Neural progenitor cell (in vitro differentiated cells): ENCODE data around the gene IBA57. TPM values are rescaled to one million over a fixed set of nuclear protein-coding genes. Genes with fewer than 3 reads are reported as not detected.

Experiments used
- DNase-seq: peaks from one replicate; pipeline ENCODE4 v3.0.0-alpha.2; 2016; ENCODE audit warnings: low spot score
- H2AFZ ChIP-seq: fragments of 200-600 bp; sonication (generic); replicated peaks from 2 replicates; pipeline ENCODE4 v1.6.1; 2016; ENCODE audit warnings: antibody characterized with exemption
- H3F3A ChIP-seq: fragments of 200-600 bp; sonication (generic); 2 replicates; pipeline ENCODE4 v1.6.1; 2016; ENCODE audit warnings: antibody characterized with exemption, low read depth
- H3K27ac ChIP-seq: fragments of 200-600 bp; sonication (generic); 2 replicates; pipeline ENCODE4 v1.5.1; 2016; ENCODE audit warnings: mild to moderate bottlenecking
- H3K27me3 ChIP-seq: fragments of 200-600 bp; sonication (generic); 2 replicates; pipeline ENCODE4 v1.6.1; 2016; ENCODE audit warnings: mild to moderate bottlenecking, moderate library complexity
- H3K36me3 ChIP-seq: fragments of 200-600 bp; sonication (generic); 2 replicates; pipeline ENCODE4 v1.5.1; 2016
- H3K4me1 ChIP-seq: fragments of 200-600 bp; sonication (generic); 2 replicates; pipeline ENCODE4 v1.6.1; 2016; ENCODE audit warnings: mixed run types
- H3K4me2 ChIP-seq: fragments of 200-600 bp; sonication (generic); 2 replicates; pipeline ENCODE4 v1.6.1; 2016
- H3K4me3 ChIP-seq: fragments of 200-600 bp; sonication (generic); 2 replicates; pipeline ENCODE4 v1.5.1; 2016
- H3K79me2 ChIP-seq: fragments of 200-600 bp; sonication (generic); 2 replicates; pipeline ENCODE4 v1.6.1; 2016; ENCODE audit warnings: low read depth
- H3K9ac ChIP-seq: fragments of 200-600 bp; sonication (generic); 2 replicates; pipeline ENCODE4 v1.6.1; 2016
- H3K9me3 ChIP-seq: fragments of 200-600 bp; sonication (generic); 2 replicates; pipeline ENCODE4 v1.5.1; 2016; ENCODE audit warnings: low read depth
- H4K20me1 ChIP-seq: fragments of 200-600 bp; sonication (generic); 2 replicates; pipeline ENCODE4 v1.6.1; 2016; ENCODE audit warnings: low read depth
- H3K27ac Mint-ChIP-seq: 3 replicates; pipeline ENCODE4 v1.8.0; 2021; ENCODE audit warnings: mixed read lengths
- H3K27me3 Mint-ChIP-seq: 2 replicates; pipeline ENCODE4 v1.8.0; 2022; ENCODE audit warnings: low read depth, mild to moderate bottlenecking, inconsistent platforms, moderate library complexity, mixed read lengths; ENCODE audit not compliant: insufficient read depth
- H3K36me3 Mint-ChIP-seq: 3 replicates; pipeline ENCODE4 v1.8.0; 2021; ENCODE audit warnings: mixed read lengths
- H3K4me1 Mint-ChIP-seq: 3 replicates; pipeline ENCODE4 v1.8.0; 2021; ENCODE audit warnings: mixed read lengths
- H3K4me3 Mint-ChIP-seq: 3 replicates; pipeline ENCODE4 v1.8.0; 2021; ENCODE audit warnings: mild to moderate bottlenecking, moderate library complexity, mixed read lengths
- H3K9me3 Mint-ChIP-seq: 3 replicates; pipeline ENCODE4 v1.8.0; 2020; ENCODE audit warnings: mixed read lengths
- EZH2 ChIP-seq: fragments of 200-600 bp; sonication (generic); IDR thresholded peaks from 2 replicates; pipeline ENCODE4 v1.6.1; 2017; ENCODE audit warnings: antibody characterized with exemption, mild to moderate bottlenecking, moderate library complexity
- EZH2phosphoT487 ChIP-seq: fragments of 200-600 bp; sonication (generic); IDR thresholded peaks from 2 replicates; pipeline ENCODE4 v1.6.1; 2017; ENCODE audit warnings: antibody characterized with exemption
- total RNA-seq: library from RNA; depleted of rRNA; stranded (reverse); fragments of >200 nt; gene quantifications from 2 replicates; pipeline ENCODE4 v1.2.3, GENCODE V29; 2015; ENCODE audit warnings: low replicate concordance
- TF ChIP-seq, protein P1 (sequence below): fragments of 200-600 bp; sonication (generic); IDR thresholded peaks from 2 replicates; pipeline ENCODE4 v1.5.1; 2017; ENCODE audit warnings: antibody characterized with exemption, mild to moderate bottlenecking

IBA57 gene
- total RNA-seq, 1 donor from 2014 or later, result 2.2 TPM

DNA sequence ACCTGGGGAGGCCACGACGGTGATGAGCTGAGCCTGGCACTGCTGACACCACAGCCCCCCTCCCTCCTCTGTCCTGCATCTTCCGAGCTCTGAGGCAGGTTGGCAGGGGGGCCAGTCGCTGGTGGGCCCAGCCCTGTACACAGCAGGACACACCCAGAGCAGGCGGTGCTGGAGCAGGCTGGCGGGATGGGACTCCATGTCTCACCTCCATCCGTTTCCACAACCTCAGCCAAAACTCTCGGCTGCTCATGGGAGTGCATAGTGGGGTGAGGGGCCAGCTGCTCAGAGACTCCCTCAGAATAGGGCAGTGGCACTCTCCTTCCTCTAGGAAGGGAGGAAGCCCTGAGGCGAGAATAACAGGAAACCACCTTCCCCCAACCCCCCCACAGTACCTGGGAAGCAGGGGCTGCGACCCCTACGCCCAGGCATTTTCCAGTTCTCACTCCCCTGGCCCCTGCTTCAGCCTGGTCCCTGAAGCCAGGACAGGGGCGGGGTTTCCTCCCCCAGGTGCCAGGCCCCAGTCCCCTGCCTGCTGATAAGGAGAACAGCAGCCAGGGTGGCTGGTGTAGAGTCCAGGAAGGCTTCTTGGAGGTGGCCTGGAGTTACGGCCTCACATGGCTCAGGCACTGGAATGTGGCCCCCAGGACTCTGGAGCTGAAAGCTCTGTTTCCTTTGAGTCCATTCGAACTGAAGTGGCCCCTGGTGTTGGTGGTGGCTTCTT lies 3.2 kb upstream of the IBA57 start:
- no peaks in the 10 kb centered on the region for H3K36me3 ChIP-seq
- H3K79me2 ChIP-seq, result peaks cover 13% of the 10 kb centered on the region
- TF ChIP-seq EZH2phosphoT487 (no peak), EZH2 (no peak)
- H3K9me3 Mint-ChIP-seq, result no peaks in the 10 kb centered on the region
- no peak overlapping the region for H3K27ac ChIP-seq
- no peaks in the 10 kb centered on the region for H4K20me1 ChIP-seq
- peak overlapping the region; percentile 57 for H3K27ac Mint-ChIP-seq
- no peak overlapping the region for H3K4me3 ChIP-seq
- H3F3A ChIP-seq, result no peaks in the 10 kb centered on the region
- H3K4me3 Mint-ChIP-seq, result no peak overlapping the region
- peaks cover 19% of the 10 kb centered on the region for H3K4me1 Mint-ChIP-seq
- H3K4me1 ChIP-seq, result peaks cover 20% of the 10 kb centered on the region
- H3K27me3 ChIP-seq, result no peaks in the 10 kb centered on the region
- no peak overlapping the region for H2AFZ ChIP-seq
- no peaks in the 10 kb centered on the region for H3K36me3 Mint-ChIP-seq
- no peak overlapping the region for H3K9ac ChIP-seq
- H3K4me2 ChIP-seq, result peak overlapping the region; percentile 50
- H3K9me3 ChIP-seq, result no peaks in the 10 kb centered on the region
- no peak for DNase-seq
- peaks cover 6% of the 10 kb centered on the region for H3K27me3 Mint-ChIP-seq

DNA sequence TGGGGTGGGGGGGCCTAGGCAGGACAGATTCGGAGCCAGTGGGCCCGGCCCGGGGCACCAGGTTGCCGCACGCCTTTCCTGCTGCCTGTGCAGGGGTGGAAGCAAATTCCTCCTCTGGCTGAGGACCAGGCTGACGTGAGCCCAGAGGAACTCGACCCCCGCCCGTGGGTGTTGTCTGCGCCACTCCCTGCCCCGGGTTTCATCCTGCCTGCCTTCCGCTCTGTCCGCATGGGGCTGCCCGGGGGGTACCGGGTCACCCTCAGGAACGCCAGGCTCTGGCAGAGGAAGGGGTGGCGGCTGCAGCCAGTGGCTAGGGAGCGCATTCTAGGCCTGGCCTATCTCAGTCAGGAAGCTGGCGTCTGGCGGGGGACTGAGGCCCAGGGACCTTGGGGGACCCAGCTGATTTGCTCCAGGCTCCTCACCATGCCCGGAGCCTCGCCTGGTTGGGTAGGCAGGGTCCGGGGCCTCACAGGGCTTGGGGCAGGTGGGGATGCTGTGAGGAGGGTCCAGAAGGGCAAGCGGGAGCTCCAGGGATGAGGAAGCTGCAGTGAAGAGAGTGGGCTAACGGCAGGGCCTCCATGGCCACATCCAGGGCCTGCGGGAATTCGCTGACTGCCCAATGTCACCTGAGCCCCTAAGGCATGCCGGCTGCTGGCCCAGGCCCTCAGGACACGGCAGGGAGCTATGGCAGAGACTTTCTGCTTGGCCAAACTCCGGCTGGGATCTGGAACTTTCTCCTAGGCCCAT lies 2.4 kb upstream of the IBA57 start:
- no peak for TF ChIP-seq EZH2phosphoT487
- TF ChIP-seq EZH2, result no peak
- TF ChIP-seq, protein P1, sequence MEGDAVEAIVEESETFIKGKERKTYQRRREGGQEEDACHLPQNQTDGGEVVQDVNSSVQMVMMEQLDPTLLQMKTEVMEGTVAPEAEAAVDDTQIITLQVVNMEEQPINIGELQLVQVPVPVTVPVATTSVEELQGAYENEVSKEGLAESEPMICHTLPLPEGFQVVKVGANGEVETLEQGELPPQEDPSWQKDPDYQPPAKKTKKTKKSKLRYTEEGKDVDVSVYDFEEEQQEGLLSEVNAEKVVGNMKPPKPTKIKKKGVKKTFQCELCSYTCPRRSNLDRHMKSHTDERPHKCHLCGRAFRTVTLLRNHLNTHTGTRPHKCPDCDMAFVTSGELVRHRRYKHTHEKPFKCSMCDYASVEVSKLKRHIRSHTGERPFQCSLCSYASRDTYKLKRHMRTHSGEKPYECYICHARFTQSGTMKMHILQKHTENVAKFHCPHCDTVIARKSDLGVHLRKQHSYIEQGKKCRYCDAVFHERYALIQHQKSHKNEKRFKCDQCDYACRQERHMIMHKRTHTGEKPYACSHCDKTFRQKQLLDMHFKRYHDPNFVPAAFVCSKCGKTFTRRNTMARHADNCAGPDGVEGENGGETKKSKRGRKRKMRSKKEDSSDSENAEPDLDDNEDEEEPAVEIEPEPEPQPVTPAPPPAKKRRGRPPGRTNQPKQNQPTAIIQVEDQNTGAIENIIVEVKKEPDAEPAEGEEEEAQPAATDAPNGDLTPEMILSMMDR, result no peak
- Mint-ChIP-seq H3K27ac (no peak overlapping the region), H3K4me3 (peak overlapping the region; percentile 87), H3K36me3 (no peaks in the 10 kb centered on the region), H3K9me3 (no peaks in the 10 kb centered on the region), H3K4me1 (peaks cover 21% of the 10 kb centered on the region), H3K27me3 (peaks cover 6% of the 10 kb centered on the region)
- H3K27me3 ChIP-seq, result no peaks in the 10 kb centered on the region
- H3K4me1 ChIP-seq, result peaks cover 20% of the 10 kb centered on the region
- no peak overlapping the region for H3K9ac ChIP-seq
- H3K36me3 ChIP-seq, result no peaks in the 10 kb centered on the region
- H4K20me1 ChIP-seq, result no peaks in the 10 kb centered on the region
- no peak overlapping the region for H2AFZ ChIP-seq
- no peak overlapping the region for H3K27ac ChIP-seq
- peaks cover 20% of the 10 kb centered on the region for H3K79me2 ChIP-seq
- H3K4me2 ChIP-seq, result no peak overlapping the region
- no peak for DNase-seq
- H3F3A ChIP-seq, result no peaks in the 10 kb centered on the region
- no peak overlapping the region for H3K4me3 ChIP-seq
- H3K9me3 ChIP-seq, result no peaks in the 10 kb centered on the region

DNA sequence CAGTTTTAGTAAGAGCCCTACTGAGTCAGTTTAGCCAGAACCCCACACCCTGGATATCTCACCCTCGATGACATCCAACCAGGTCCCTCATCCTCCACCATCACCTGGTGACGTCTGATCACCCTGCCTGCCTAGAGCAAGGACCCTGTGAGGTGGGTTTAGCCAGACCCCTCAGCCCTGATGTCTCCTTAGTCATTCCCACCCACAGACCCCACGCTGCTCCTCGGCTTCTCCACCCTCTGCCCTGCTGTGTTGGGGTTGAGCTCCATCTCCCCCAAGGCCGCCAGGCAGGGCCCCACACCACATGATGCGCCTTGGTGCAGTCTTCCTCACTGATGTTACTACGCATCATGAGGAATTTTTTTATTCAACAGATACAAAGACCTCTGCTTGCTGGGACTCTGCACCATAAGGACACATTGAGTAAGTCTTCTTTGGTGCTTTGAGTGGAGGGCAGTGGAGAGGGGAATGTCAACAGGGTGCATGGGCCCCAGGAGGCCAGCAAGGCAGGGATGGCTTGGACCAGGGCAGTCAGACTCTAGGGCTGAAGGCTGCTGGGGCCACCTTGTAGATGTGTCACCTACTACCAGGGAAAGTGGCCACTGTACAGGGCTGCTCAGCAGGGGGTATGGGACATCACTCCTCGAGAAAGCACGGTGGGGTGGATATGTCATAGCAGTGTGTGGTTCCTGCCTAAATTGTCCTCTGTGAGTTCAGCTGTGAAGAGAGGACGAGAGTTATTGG lies 1.7 kb upstream of the IBA57 start:
- Histone ChIP-seq H3K4me3 (no peak overlapping the region), H3K27ac (no peak overlapping the region), H3K27me3 (no peaks in the 10 kb centered on the region), H3K4me2 (no peak overlapping the region), H3K36me3 (no peaks in the 10 kb centered on the region), H3K9me3 (no peaks in the 10 kb centered on the region), H3F3A (no peaks in the 10 kb centered on the region), H3K4me1 (peaks cover 20% of the 10 kb centered on the region), H2AFZ (no peak overlapping the region), H4K20me1 (no peaks in the 10 kb centered on the region), H3K9ac (no peak overlapping the region), H3K79me2 (peaks cover 23% of the 10 kb centered on the region)
- Mint-ChIP-seq H3K27ac (peak overlapping the region; percentile 82), H3K4me1 (peaks cover 21% of the 10 kb centered on the region), H3K36me3 (peaks cover 2% of the 10 kb centered on the region), H3K9me3 (no peaks in the 10 kb centered on the region), H3K27me3 (peaks cover 6% of the 10 kb centered on the region), H3K4me3 (peak overlapping the region; percentile 87)
- TF ChIP-seq EZH2 (no peak), EZH2phosphoT487 (no peak)
- TF ChIP-seq, protein P1, result no peak
- DNase-seq, result no peak
